Astrocyte (in vitro differentiated cells and primary cell): Measurements from ENCODE around the gene CCDC43.

Experiments
- EZH2 ChIP-seq: IDR thresholded peaks from 2 replicates; pipeline ENCODE4 v1.6.1; 2012; ENCODE audit warnings: mild to moderate bottlenecking, low read length, inconsistent platforms; ENCODE audit not compliant: insufficient read depth
- TF ChIP-seq, protein P1 (sequence below): IDR thresholded peaks from 2 replicates; pipeline ENCODE4 v1.5.1; 2011; ENCODE audit warnings: low read depth, mild to moderate bottlenecking, inconsistent platforms, low read length, moderate library complexity; ENCODE audit not compliant: insufficient read depth

GRCh38 chr17:44719444-44719843 lies 29.9 kb upstream of the CCDC43 start:
- TF ChIP-seq, protein P1, sequence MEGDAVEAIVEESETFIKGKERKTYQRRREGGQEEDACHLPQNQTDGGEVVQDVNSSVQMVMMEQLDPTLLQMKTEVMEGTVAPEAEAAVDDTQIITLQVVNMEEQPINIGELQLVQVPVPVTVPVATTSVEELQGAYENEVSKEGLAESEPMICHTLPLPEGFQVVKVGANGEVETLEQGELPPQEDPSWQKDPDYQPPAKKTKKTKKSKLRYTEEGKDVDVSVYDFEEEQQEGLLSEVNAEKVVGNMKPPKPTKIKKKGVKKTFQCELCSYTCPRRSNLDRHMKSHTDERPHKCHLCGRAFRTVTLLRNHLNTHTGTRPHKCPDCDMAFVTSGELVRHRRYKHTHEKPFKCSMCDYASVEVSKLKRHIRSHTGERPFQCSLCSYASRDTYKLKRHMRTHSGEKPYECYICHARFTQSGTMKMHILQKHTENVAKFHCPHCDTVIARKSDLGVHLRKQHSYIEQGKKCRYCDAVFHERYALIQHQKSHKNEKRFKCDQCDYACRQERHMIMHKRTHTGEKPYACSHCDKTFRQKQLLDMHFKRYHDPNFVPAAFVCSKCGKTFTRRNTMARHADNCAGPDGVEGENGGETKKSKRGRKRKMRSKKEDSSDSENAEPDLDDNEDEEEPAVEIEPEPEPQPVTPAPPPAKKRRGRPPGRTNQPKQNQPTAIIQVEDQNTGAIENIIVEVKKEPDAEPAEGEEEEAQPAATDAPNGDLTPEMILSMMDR, result no peak
- TF ChIP-seq EZH2, result no peak
